Neural cell (in vitro differentiated cells): Measurements from ENCODE around the gene GSC. TPM values are rescaled to one million over a fixed set of nuclear protein-coding genes. Genes with fewer than 3 reads are reported as not detected.

ENCODE experiments used
- H2AFZ ChIP-seq: fragments of 200-600, 300-800 bp; sonication (generic), shearing (Covaris generic); 2 replicates; pipeline ENCODE4 v1.6.0; 2014; ENCODE audit warnings: low read depth, mild to moderate bottlenecking, antibody characterized with exemption, low read length, moderate library complexity
- H3F3A ChIP-seq: fragments of 200-600 bp; shearing (Covaris generic); 2 replicates; pipeline ENCODE4 v1.6.1; 2016; ENCODE audit warnings: mild to moderate bottlenecking, moderate library complexity, mixed read lengths, antibody characterized with exemption, low read length; ENCODE audit not compliant: insufficient read depth, poor library complexity, severe bottlenecking
- H3K27ac ChIP-seq: fragments of 200-600, 300-800 bp; sonication (generic), shearing (Covaris generic); 2 replicates; pipeline ENCODE4 v1.5.1; 2014; ENCODE audit warnings: mild to moderate bottlenecking, low read length, moderate library complexity
- H3K27me3 ChIP-seq: fragments of 300-800, 200-600 bp; sonication (generic), shearing (Covaris generic); 2 replicates; pipeline ENCODE4 v1.6.0; 2014; ENCODE audit warnings: mild to moderate bottlenecking, low read depth, low read length, moderate library complexity; ENCODE audit not compliant: insufficient read depth
- H3K36me3 ChIP-seq: fragments of 300-800, 200-600 bp; sonication (generic), shearing (Covaris generic); 2 replicates; pipeline ENCODE4 v1.5.1; 2014; ENCODE audit warnings: mild to moderate bottlenecking, antibody characterized with exemption, low read length, moderate library complexity; ENCODE audit not compliant: insufficient read depth
- H3K4me2 ChIP-seq: fragments of 300-800, 200-600 bp; sonication (generic), shearing (Covaris generic); 2 replicates; pipeline ENCODE4 v1.6.0; 2014; ENCODE audit warnings: mild to moderate bottlenecking, low read length
- H3K4me3 ChIP-seq: fragments of 300-800, 200-600 bp; sonication (generic), shearing (Covaris generic); 2 replicates; pipeline ENCODE4 v1.5.1; 2014; ENCODE audit warnings: mild to moderate bottlenecking, low read length, moderate library complexity
- H3K79me2 ChIP-seq: fragments of 200-600 bp; shearing (Covaris generic); replicated peaks from 2 replicates; pipeline ENCODE4 v1.6.0; 2014; ENCODE audit warnings: mild to moderate bottlenecking, low read length, moderate library complexity; ENCODE audit not compliant: insufficient read depth
- H3K9ac ChIP-seq: fragments of 300-800, 200-600 bp; sonication (generic), shearing (Covaris generic); 2 replicates; pipeline ENCODE4 v1.6.1; 2016; ENCODE audit warnings: mild to moderate bottlenecking, low read length, mixed read lengths
- H3K9me2 ChIP-seq: fragments of 200-600 bp; shearing (Covaris generic); 2 replicates; pipeline ENCODE4 v1.6.1; 2016; ENCODE audit warnings: mild to moderate bottlenecking, low read length, mixed read lengths; ENCODE audit not compliant: insufficient read depth
- H3K9me3 ChIP-seq: fragments of 200-600, 300-800 bp; sonication (generic), shearing (Covaris generic); 2 replicates; pipeline ENCODE4 v1.6.1; 2016; ENCODE audit warnings: mild to moderate bottlenecking, mixed run types, low read length, moderate library complexity, mixed read lengths
- H4K20me1 ChIP-seq: fragments of 200-600 bp; shearing (Covaris generic); 2 replicates; pipeline ENCODE4 v1.6.1; 2016; ENCODE audit warnings: mild to moderate bottlenecking, mixed run types; ENCODE audit not compliant: insufficient read depth
- EP300 ChIP-seq: fragments of 450-650 bp; conservative IDR thresholded peaks from 2 replicates; pipeline ENCODE4 v1.6.1; 2014; ENCODE audit warnings: antibody characterized with exemption, mild to moderate bottlenecking, moderate library complexity; ENCODE audit not compliant: poor library complexity, severe bottlenecking
- EZH2 ChIP-seq: fragments of 200-600, 300-800 bp; shearing (Covaris generic), sonication (generic); IDR thresholded peaks from 2 replicates; pipeline ENCODE4 v1.6.1; 2014; ENCODE audit warnings: antibody characterized with exemption, low read length, borderline replicate concordance, mild to moderate bottlenecking; ENCODE audit not compliant: insufficient read depth, poor library complexity, severe bottlenecking
- MXI1 ChIP-seq: fragments of 450-650 bp; conservative IDR thresholded peaks from 2 replicates; pipeline ENCODE4 v1.6.1; 2014; ENCODE audit warnings: antibody characterized with exemption, mild to moderate bottlenecking; ENCODE audit not compliant: poor library complexity, severe bottlenecking
- POLR2AphosphoS5 ChIP-seq: IDR thresholded peaks from 2 replicates; pipeline ENCODE4 v1.6.1; 2012
- RAD21 ChIP-seq: fragments of 450-650 bp; conservative IDR thresholded peaks from 2 replicates; pipeline ENCODE4 v1.6.1; 2014; ENCODE audit warnings: antibody characterized with exemption, mild to moderate bottlenecking, moderate library complexity
- SMC3 ChIP-seq: fragments of 450-650 bp; conservative IDR thresholded peaks from 2 replicates; pipeline ENCODE4 v1.6.1; 2014; ENCODE audit warnings: antibody characterized with exemption, mild to moderate bottlenecking, moderate library complexity; ENCODE audit not compliant: poor library complexity
- TAF1 ChIP-seq: IDR thresholded peaks from 2 replicates; pipeline ENCODE4 v1.6.1; 2012; ENCODE audit warnings: low read depth
- polyA plus RNA-seq: library from polyadenylated mRNA; depleted of rRNA; stranded (reverse); fragments of >200 nt; gene quantifications from 2 replicates; pipeline ENCODE4 v1.2.3, GENCODE V29; 2014
- TF ChIP-seq, protein P1 (sequence below): fragments of 450-650 bp; IDR thresholded peaks from 2 replicates; pipeline ENCODE4 v1.5.1; 2014; ENCODE audit warnings: antibody characterized with exemption, mild to moderate bottlenecking, moderate library complexity; ENCODE audit not compliant: poor library complexity, severe bottlenecking
- TF ChIP-seq, protein P2 (sequence below): IDR thresholded peaks from 2 replicates; pipeline ENCODE4 v1.6.1; 2012; ENCODE audit warnings: borderline replicate concordance

GSC gene
- polyA plus RNA-seq, 1 donor from 2014 or later, result 0.45 TPM

DNA sequence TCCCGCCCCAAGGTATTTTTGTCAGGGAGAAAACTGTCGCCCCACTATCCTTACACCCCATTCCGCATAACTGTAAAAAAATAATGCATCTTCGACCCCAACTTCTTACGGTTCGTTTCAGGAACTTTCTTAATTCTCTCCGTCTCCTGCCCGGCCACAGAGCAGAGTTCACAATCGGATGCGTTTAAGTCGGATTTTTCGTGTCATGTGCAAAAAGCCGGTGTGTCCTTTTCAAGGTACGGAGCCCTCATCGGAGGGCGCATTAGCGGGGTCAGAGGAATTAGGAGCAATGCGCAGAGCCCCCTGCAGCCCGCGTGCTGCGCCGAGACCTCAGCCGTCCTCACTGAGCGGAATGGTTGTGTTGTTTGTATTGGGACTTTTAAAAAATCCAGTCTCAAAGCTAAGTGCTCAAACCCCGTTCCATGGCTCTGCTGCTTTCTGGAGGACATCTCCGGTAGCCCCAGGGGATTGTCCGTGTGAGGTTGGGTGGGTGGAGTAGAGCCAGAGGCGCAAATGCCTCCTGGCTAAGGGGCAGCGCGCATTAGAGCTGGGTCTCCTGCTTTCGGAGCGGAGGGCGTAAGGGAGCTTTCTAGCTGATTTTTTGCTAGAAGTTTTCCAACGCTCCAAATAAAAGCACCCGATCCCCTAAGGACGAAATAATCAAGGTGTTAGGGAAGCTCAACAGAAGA, 3.9 kb upstream of the GSC start:
- TF ChIP-seq EZH2 (peak; percentile 94), SMC3 (no peak), POLR2AphosphoS5 (peak; percentile 14), RAD21 (no peak)
- Histone ChIP-seq H3K4me3 (peak overlapping the region; percentile 58), H2AFZ (no peak overlapping the region), H3K4me2 (no peak overlapping the region), H3K27ac (no peak overlapping the region), H3F3A (no peaks in the 10 kb centered on the region), H3K9me2 (no peaks in the 10 kb centered on the region), H3K9me3 (no peaks in the 10 kb centered on the region), H4K20me1 (no peaks in the 10 kb centered on the region), H3K27me3 (peaks cover 95% of the 10 kb centered on the region), H3K36me3 (no peaks in the 10 kb centered on the region), H3K9ac (no peak overlapping the region), H3K79me2 (no peaks in the 10 kb centered on the region)

DNA sequence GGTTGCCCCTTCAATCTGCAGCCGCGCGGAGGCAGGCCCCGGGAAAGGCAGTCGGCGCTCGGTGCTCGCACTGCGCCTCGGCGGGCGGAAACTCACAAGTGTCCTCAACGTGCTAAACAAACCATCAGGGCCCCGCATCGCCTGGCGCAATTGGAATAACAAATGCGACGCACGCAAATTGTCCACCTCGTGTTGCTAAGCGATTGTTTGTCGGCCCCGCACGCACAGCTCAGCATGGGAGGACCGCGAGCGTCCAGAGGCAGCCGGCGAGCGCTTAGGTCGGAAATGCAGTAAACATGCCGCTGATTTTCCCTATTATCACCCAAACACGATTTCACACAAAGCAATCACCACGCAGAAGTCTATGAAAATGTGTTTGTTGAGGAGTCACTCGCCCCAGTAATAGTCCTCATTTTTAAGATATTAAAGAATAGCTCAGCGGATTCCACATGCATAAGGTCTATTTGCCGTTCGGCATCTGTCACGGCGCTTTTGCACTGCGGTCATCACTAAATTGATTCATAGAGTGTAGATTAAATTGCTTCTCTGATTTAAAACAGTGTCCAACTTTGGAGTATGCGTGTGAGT, 3.2 kb upstream of the GSC start:
- H3F3A ChIP-seq, result no peaks in the 10 kb centered on the region
- H3K9me3 ChIP-seq, result no peaks in the 10 kb centered on the region
- no peaks in the 10 kb centered on the region for H3K79me2 ChIP-seq
- peaks cover 99% of the 10 kb centered on the region for H3K27me3 ChIP-seq
- peak overlapping the region; percentile 58 for H3K4me3 ChIP-seq
- no peaks in the 10 kb centered on the region for H3K9me2 ChIP-seq
- no peak overlapping the region for H3K9ac ChIP-seq
- no peak overlapping the region for H3K27ac ChIP-seq
- no peak overlapping the region for H2AFZ ChIP-seq
- TF ChIP-seq POLR2AphosphoS5, result peak; percentile 82
- TF ChIP-seq, protein P1, sequence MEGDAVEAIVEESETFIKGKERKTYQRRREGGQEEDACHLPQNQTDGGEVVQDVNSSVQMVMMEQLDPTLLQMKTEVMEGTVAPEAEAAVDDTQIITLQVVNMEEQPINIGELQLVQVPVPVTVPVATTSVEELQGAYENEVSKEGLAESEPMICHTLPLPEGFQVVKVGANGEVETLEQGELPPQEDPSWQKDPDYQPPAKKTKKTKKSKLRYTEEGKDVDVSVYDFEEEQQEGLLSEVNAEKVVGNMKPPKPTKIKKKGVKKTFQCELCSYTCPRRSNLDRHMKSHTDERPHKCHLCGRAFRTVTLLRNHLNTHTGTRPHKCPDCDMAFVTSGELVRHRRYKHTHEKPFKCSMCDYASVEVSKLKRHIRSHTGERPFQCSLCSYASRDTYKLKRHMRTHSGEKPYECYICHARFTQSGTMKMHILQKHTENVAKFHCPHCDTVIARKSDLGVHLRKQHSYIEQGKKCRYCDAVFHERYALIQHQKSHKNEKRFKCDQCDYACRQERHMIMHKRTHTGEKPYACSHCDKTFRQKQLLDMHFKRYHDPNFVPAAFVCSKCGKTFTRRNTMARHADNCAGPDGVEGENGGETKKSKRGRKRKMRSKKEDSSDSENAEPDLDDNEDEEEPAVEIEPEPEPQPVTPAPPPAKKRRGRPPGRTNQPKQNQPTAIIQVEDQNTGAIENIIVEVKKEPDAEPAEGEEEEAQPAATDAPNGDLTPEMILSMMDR, result no peak
- no peak for TF ChIP-seq TAF1
- no peak for TF ChIP-seq EZH2
- no peak for TF ChIP-seq EP300
- peak; percentile 33 for TF ChIP-seq RAD21
- TF ChIP-seq, protein P2, sequence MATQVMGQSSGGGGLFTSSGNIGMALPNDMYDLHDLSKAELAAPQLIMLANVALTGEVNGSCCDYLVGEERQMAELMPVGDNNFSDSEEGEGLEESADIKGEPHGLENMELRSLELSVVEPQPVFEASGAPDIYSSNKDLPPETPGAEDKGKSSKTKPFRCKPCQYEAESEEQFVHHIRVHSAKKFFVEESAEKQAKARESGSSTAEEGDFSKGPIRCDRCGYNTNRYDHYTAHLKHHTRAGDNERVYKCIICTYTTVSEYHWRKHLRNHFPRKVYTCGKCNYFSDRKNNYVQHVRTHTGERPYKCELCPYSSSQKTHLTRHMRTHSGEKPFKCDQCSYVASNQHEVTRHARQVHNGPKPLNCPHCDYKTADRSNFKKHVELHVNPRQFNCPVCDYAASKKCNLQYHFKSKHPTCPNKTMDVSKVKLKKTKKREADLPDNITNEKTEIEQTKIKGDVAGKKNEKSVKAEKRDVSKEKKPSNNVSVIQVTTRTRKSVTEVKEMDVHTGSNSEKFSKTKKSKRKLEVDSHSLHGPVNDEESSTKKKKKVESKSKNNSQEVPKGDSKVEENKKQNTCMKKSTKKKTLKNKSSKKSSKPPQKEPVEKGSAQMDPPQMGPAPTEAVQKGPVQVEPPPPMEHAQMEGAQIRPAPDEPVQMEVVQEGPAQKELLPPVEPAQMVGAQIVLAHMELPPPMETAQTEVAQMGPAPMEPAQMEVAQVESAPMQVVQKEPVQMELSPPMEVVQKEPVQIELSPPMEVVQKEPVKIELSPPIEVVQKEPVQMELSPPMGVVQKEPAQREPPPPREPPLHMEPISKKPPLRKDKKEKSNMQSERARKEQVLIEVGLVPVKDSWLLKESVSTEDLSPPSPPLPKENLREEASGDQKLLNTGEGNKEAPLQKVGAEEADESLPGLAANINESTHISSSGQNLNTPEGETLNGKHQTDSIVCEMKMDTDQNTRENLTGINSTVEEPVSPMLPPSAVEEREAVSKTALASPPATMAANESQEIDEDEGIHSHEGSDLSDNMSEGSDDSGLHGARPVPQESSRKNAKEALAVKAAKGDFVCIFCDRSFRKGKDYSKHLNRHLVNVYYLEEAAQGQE, result no peak
- peak; percentile 29 for TF ChIP-seq MXI1
- H4K20me1 ChIP-seq, result no peaks in the 10 kb centered on the region
- H3K4me2 ChIP-seq, result no peak overlapping the region
- no peaks in the 10 kb centered on the region for H3K36me3 ChIP-seq
